GM23248 (cell line): ENCODE results near the gene ITGB7.

ENCODE experiments used
- EZH2 ChIP-seq: fragments of 200-600 bp; sonication (generic); IDR thresholded peaks from 2 replicates; pipeline ENCODE4 v1.6.1; 2018; ENCODE audit warnings: antibody characterized with exemption, mild to moderate bottlenecking; ENCODE audit not compliant: insufficient read depth, poor library complexity, severe bottlenecking
- EZH2phosphoT487 ChIP-seq: fragments of 200-600 bp; sonication (generic); IDR thresholded peaks from 2 replicates; pipeline ENCODE4 v1.6.1; 2018; ENCODE audit warnings: antibody characterized with exemption, moderate library complexity, mild to moderate bottlenecking, low read depth; ENCODE audit not compliant: insufficient read depth

- no peak for TF ChIP-seq EZH2
- TF ChIP-seq EZH2phosphoT487: no peak
These were observed 32.1 kb downstream of the ITGB7 start for GRCh38 chr12:53174881-53175491.
